Measurements from ENCODE around the gene MYH2. TPM values are rescaled to one million over a fixed set of nuclear protein-coding genes. Genes with fewer than 3 reads are reported as not detected.
A peak's percentile ranks its signal among the peaks of the same experiment; 100 is the strongest.

Gene MYH2
- polyA plus RNA-seq, 1 experiment: 0.34 TPM

- POLR2A ChIA-PET: no interaction called here
- no peaks in the 10 kb centered on the region for H3K27me3 ChIP-seq (ENCODE audit: control insufficient read depth, insufficient read depth, low read length)
- H3K36me3 ChIP-seq (ENCODE audit: control insufficient read depth, insufficient read depth, low read length): no peaks in the 10 kb centered on the region
- H3K4me3 ChIP-seq (ENCODE audit: low read depth, low read length): no peak overlapping the region
- TF ChIP-seq CTCF (IDR thresholded peaks at IDR 0.05; ENCODE audit: insufficient read depth, low read depth, low read length): no peak
- CTCF ChIA-PET: interaction anchor here (2.1 kb wide), 1 partner anchor 36 kb away, joined by 6 read pairs; no protein-coding TSS in a partner anchor
- DNase-seq (ENCODE audit: low read depth): no peak
Observed at GRCh38 chr17:10579270-10579669, 29.8 kb upstream of the MYH2 start.

GRCh38 chr17:10574324-10574723, 24.9 kb upstream of the MYH2 start:
- Histone ChIP-seq H3K4me3 (ENCODE audit: low read depth, low read length) (no peak overlapping the region), H3K27me3 (ENCODE audit: control insufficient read depth, insufficient read depth, low read length) (no peaks in the 10 kb centered on the region), H3K36me3 (ENCODE audit: control insufficient read depth, insufficient read depth, low read length) (no peaks in the 10 kb centered on the region)
- POLR2A ChIA-PET: no interaction called here
- CTCF ChIA-PET: interaction anchor here (1.0 to 1.1 kb wide), 2 partner anchors 40 to 43 kb away, joined by 3 read pairs; no protein-coding TSS in a partner anchor
- no peak for TF ChIP-seq CTCF (IDR thresholded peaks at IDR 0.05; ENCODE audit: insufficient read depth, low read depth, low read length)
- no peak for DNase-seq (ENCODE audit: low read depth)

GRCh38 chr17:10563991-10564660, 14.7 kb upstream of the MYH2 start:
- POLR2A ChIA-PET: no interaction called here
- H3K36me3 ChIP-seq (ENCODE audit: control insufficient read depth, insufficient read depth, low read length): no peaks in the 10 kb centered on the region
- no peak for TF ChIP-seq CTCF (IDR thresholded peaks at IDR 0.05; ENCODE audit: insufficient read depth, low read depth, low read length)
- CTCF ChIA-PET: interaction anchor here (0.5 kb wide), 1 partner anchor 790 kb away, joined by 3 read pairs; no protein-coding TSS in a partner anchor
- H3K4me3 ChIP-seq (ENCODE audit: low read depth, low read length): no peak overlapping the region
- H3K27me3 ChIP-seq (ENCODE audit: control insufficient read depth, insufficient read depth, low read length): no peaks in the 10 kb centered on the region
- DNase-seq (ENCODE audit: low read depth): no peak

GRCh38 chr17:10558049-10558448, 8.6 kb upstream of the MYH2 start:
- ChIA-PET CTCF (interaction anchor here (1.3 to 1.4 kb wide), 2 partner anchors 16 to 57 kb away, joined by 3 to 4 read pairs; no protein-coding TSS in a partner anchor), POLR2A (no interaction called here)
- Histone ChIP-seq H3K36me3 (ENCODE audit: control insufficient read depth, insufficient read depth, low read length) (no peaks in the 10 kb centered on the region), H3K4me3 (ENCODE audit: low read depth, low read length) (no peak overlapping the region), H3K27me3 (ENCODE audit: control insufficient read depth, insufficient read depth, low read length) (no peaks in the 10 kb centered on the region)
- TF ChIP-seq CTCF (IDR thresholded peaks at IDR 0.05; ENCODE audit: insufficient read depth, low read depth, low read length): no peak
- no peak for DNase-seq (ENCODE audit: low read depth)

GRCh38 chr17:10557422-10557821, 8.0 kb upstream of the MYH2 start:
- Histone ChIP-seq H3K4me3 (ENCODE audit: low read depth, low read length) (no peak overlapping the region), H3K36me3 (ENCODE audit: control insufficient read depth, insufficient read depth, low read length) (no peaks in the 10 kb centered on the region), H3K27me3 (ENCODE audit: control insufficient read depth, insufficient read depth, low read length) (no peaks in the 10 kb centered on the region)
- ChIA-PET POLR2A (no interaction called here), CTCF (interaction anchor here (1.3 to 1.4 kb wide), 2 partner anchors 15 to 57 kb away, joined by 3 to 4 read pairs; no protein-coding TSS in a partner anchor)
- TF ChIP-seq CTCF (IDR thresholded peaks at IDR 0.05; ENCODE audit: insufficient read depth, low read depth, low read length): no peak
- DNase-seq (ENCODE audit: low read depth): peak; percentile 57

Measured in BJ (cell line).